ENCODE results near the gene LCN9. TPM values are rescaled to one million over a fixed set of nuclear protein-coding genes. Genes with fewer than 3 reads are reported as not detected.

LCN9 gene
- total RNA-seq, 6 experiments from 2014 or later = not detected

DNA sequence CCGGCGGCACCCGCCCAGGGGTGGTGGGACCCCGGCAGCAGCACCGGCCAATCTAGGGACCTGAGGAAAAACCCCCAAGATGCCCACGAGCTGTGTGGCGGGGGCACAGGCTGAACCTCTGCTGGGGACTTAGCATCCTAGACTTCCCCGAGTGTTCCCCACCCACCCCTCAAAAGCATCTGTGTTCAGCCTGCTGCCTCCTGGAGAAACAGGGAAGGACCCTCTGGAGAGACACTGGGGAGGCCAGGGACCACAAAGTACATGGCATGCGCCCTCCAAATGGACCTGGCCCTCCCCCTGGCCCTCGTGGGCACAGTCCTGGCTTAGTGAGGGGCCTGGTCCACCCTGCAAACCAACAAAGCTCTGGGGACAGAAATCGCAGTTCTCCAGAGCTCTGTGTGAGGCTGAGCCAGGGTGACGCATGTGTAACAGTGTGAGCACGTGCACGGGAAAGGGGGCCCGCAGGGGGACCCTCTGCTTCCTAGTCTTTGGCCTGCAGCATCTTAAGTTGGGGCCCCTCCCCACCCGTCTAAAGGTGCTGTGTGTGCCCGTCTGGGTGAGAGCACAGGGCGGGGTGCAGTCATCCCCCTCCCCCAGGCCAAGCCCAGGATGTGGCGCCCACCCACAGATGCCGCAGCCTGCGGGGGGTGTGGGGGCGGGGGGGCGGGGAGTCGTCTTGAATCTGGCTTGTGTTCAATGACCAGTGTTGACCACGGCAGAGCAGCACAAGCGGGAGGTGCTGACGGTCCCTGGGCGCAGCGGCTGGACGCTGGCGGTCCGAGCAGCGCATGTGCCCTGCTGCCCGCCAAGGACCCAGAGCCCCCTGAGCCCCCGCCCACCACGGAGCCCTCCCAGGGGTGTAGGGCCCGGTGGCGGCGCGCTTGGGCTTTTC is 38.2 kb downstream of the LCN9 start:
- Mint-ChIP-seq H3K36me3 (ENCODE audit: low read depth) (no peaks in the 10 kb centered on the region), H3K27ac (no peak overlapping the region), H3K4me1 (ENCODE audit: low read depth) (no peaks in the 10 kb centered on the region), H3K4me3 (no peak overlapping the region), H3K9me3 (no peaks in the 10 kb centered on the region), H3K27me3 (ENCODE audit: insufficient read depth) (peaks cover 8% of the 10 kb centered on the region)
- DNase-seq = no peak
- TF ChIP-seq, protein P1, sequence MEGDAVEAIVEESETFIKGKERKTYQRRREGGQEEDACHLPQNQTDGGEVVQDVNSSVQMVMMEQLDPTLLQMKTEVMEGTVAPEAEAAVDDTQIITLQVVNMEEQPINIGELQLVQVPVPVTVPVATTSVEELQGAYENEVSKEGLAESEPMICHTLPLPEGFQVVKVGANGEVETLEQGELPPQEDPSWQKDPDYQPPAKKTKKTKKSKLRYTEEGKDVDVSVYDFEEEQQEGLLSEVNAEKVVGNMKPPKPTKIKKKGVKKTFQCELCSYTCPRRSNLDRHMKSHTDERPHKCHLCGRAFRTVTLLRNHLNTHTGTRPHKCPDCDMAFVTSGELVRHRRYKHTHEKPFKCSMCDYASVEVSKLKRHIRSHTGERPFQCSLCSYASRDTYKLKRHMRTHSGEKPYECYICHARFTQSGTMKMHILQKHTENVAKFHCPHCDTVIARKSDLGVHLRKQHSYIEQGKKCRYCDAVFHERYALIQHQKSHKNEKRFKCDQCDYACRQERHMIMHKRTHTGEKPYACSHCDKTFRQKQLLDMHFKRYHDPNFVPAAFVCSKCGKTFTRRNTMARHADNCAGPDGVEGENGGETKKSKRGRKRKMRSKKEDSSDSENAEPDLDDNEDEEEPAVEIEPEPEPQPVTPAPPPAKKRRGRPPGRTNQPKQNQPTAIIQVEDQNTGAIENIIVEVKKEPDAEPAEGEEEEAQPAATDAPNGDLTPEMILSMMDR (IDR thresholded peaks at IDR 0.05) = no peak

DNA sequence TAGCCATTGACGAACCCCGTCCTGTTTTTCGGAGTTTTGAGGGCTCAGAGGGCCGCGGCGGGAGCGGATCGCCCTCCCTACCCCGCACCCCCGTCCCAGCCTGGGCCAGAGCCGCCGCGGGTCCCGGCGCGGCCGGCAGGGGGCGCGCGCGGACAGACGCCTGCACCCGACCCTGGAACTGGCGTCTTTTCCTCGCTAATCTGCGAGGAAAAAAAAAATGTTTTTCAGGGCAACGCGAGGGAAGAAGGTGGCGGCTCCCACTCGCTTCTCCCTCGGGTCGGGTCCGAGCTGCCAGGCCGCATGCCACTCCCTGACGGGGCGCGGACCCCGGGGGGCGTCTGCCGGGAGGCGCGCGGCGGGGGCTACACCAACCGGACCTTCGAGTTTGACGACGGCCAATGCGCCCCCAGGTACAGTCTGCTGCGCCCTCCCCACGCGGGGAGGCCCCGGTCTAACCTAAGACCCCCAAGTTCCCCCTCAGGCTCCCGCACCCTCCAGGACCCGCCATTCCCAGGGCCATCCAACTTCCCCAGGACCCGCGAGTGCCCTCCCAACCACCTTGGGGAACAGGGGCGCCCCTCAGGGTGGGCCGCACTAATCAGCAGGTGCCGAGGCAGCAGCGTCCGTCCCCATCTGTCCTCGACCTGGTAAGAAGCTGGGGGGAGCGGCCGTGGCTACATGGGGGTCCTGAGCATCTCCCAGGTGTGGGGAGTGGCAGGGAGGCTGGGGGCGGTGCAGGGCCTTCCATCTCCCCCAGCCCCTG is 39.0 kb downstream of the LCN9 start, which contains the start of gene KCNT1:
KCNT1 (plus strand) TSS at position 227 of the 763 bp plus-strand sequence; CDS start at position 301, 74 bp downstream.
- Mint-ChIP-seq H3K9me3 (no peaks in the 10 kb centered on the region), H3K27me3 (ENCODE audit: insufficient read depth) (peaks cover 7% of the 10 kb centered on the region), H3K4me3 (no peak within 1 kb of the TSS), H3K27ac (no peak within 1 kb of the TSS), H3K36me3 (ENCODE audit: low read depth) (no peaks in the 10 kb centered on the region), H3K4me1 (ENCODE audit: low read depth) (no peaks in the 10 kb centered on the region)
- no peak for DNase-seq
- TF ChIP-seq, protein P1 (IDR thresholded peaks at IDR 0.05) = peak; percentile 93

DNA sequence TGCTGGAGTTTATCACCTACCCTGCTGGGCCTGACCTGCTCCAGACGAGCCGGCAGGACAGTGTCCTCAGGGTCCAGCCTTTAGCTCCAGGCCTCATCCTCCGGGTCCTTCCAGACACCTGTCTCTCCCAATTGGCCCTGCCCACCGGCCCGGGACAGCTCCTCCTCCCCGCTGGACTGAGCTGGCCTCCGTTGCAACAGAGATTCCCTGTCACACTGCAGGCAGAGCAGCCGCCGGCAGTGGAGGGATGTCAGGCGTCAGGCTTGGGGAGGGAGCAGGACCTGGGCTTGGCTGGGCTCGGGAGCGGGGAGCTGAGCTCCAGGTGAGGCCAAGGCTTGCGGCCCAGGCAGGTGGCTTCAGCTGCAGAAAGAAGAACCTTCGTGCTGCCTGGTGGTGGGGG is 40.6 kb downstream of the LCN9 start:
- DNase-seq = no peak
- Mint-ChIP-seq H3K27ac (no peak overlapping the region), H3K27me3 (ENCODE audit: insufficient read depth) (peaks cover under 1% of the 10 kb centered on the region; the same call in 1 of the 2 replicates), H3K9me3 (no peaks in the 10 kb centered on the region), H3K36me3 (ENCODE audit: low read depth) (no peaks in the 10 kb centered on the region), H3K4me3 (no peak overlapping the region), H3K4me1 (ENCODE audit: low read depth) (no peaks in the 10 kb centered on the region)
- TF ChIP-seq, protein P1 (IDR thresholded peaks at IDR 0.05) = no peak

DNA sequence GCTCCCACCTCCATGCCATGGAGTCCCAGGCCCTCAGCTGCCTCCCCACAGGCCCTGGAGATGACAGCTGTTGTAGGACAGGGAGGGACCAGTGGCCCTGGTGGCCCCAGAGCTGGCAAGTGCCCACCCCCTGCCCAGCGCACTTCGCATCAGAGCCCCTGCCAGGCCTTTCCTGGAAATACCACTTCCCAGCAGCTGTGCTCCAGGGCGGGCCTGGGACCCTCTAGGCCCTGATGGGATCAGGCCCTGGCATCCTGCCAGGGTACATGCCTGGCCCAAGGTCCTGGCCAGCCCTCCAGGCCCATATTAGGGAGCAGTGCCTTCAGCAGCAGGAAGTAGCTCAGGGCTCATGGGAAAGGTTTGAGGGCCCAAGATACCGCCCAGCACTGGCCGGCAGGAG is 41.4 kb downstream of the LCN9 start:
- Mint-ChIP-seq H3K4me1 (ENCODE audit: low read depth) (no peaks in the 10 kb centered on the region), H3K9me3 (no peaks in the 10 kb centered on the region), H3K27ac (no peak overlapping the region), H3K4me3 (no peak overlapping the region), H3K27me3 (ENCODE audit: insufficient read depth) (peaks cover 7% of the 10 kb centered on the region), H3K36me3 (ENCODE audit: low read depth) (no peaks in the 10 kb centered on the region)
- DNase-seq = no peak
- TF ChIP-seq, protein P1 (IDR thresholded peaks at IDR 0.05) = no peak

DNA sequence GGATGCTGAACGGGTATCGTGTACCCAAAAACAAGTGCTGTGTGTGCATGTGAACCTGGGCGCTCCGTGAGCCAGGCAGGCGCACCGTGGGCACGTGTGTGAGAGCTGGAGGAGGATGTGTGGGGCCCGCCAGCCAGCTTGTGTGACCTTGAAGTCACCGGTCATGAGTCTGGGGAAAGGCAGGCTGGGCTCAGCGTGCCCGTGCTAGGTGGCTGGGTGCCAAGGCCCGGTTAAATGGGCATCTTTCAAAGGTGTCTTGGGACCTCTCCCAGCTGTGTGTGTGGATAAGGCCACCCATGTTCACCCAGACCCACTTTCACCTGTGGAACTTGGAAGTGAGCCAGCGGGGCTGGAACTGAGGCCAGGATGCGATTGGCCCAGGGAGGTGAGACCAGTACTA is 42.3 kb downstream of the LCN9 start:
- Mint-ChIP-seq H3K27me3 (ENCODE audit: insufficient read depth) (peaks cover 7% of the 10 kb centered on the region), H3K9me3 (no peaks in the 10 kb centered on the region), H3K4me1 (ENCODE audit: low read depth) (no peaks in the 10 kb centered on the region), H3K36me3 (ENCODE audit: low read depth) (no peaks in the 10 kb centered on the region), H3K4me3 (no peak overlapping the region), H3K27ac (no peak overlapping the region)
- no peak for DNase-seq
- TF ChIP-seq, protein P1 (IDR thresholded peaks at IDR 0.05) = no peak
